Lower leg skin (tissue), 3 donors: ENCODE measurements around the gene FDCSP.

Source experiments
- CTCF ChIP-seq, 3 donors: fragments of 450-650 bp; IDR thresholded peaks; one replicate each; pipeline ENCODE4 v1.5.1; 2016; ENCODE audit warnings: antibody characterized with exemption in 3 of 3, mild to moderate bottlenecking in 3 of 3, moderate library complexity in 2 of 3
- POLR2A ChIP-seq, 2 donors: fragments of 450-650 bp; IDR thresholded peaks; one replicate each; pipeline ENCODE4 v1.6.1; 2016 to 2017; ENCODE audit warnings: antibody characterized with exemption in 2 of 2, mild to moderate bottlenecking in 1 of 2, moderate library complexity in 1 of 2

- TF ChIP-seq CTCF (IDR thresholded peaks at IDR 0.05) = no peak
- TF ChIP-seq POLR2A (IDR thresholded peaks at IDR 0.05) = no peak
These were observed 33.0 kb upstream of the FDCSP start for GRCh38 chr4:70192895-70193294.
